Upper lobe of left lung (tissue), 4 donors: Measurements from ENCODE around the gene PDE4D.

Experiments used
- CTCF ChIP-seq, 6 experiments: fragments of 450-650 bp in 4 of 6; fragments of 200-600 bp in 2 of 6; sonication (generic) in 2 of 6; IDR thresholded peaks; one replicate each; pipeline ENCODE4 v1.5.1; 2016 to 2019; ENCODE audit warnings: antibody characterized with exemption in 6 of 6
- POLR2A ChIP-seq, 4 donors: fragments of 450-650 bp; IDR thresholded peaks; one replicate each; pipeline ENCODE4 v1.5.1; 2016 to 2017; ENCODE audit warnings: antibody characterized with exemption in 4 of 4, mild to moderate bottlenecking in 2 of 4
- POLR2AphosphoS5 ChIP-seq, 2 donors: sonication (generic); formaldehyde crosslinking; IDR thresholded peaks; one replicate each; pipeline ENCODE4 v1.5.1; 2017; ENCODE audit warnings: antibody characterized with exemption in 2 of 2

- TF ChIP-seq POLR2A (IDR thresholded peaks at IDR 0.05) = no peak
- no peak for TF ChIP-seq CTCF (IDR thresholded peaks at IDR 0.05)
- TF ChIP-seq POLR2AphosphoS5 (IDR thresholded peaks at IDR 0.05) = no peak
Observed at GRCh38 chr5:59354811-59355210, 538.7 kb downstream of the PDE4D start.
